ENCODE data around the gene MYO6.

DNA sequence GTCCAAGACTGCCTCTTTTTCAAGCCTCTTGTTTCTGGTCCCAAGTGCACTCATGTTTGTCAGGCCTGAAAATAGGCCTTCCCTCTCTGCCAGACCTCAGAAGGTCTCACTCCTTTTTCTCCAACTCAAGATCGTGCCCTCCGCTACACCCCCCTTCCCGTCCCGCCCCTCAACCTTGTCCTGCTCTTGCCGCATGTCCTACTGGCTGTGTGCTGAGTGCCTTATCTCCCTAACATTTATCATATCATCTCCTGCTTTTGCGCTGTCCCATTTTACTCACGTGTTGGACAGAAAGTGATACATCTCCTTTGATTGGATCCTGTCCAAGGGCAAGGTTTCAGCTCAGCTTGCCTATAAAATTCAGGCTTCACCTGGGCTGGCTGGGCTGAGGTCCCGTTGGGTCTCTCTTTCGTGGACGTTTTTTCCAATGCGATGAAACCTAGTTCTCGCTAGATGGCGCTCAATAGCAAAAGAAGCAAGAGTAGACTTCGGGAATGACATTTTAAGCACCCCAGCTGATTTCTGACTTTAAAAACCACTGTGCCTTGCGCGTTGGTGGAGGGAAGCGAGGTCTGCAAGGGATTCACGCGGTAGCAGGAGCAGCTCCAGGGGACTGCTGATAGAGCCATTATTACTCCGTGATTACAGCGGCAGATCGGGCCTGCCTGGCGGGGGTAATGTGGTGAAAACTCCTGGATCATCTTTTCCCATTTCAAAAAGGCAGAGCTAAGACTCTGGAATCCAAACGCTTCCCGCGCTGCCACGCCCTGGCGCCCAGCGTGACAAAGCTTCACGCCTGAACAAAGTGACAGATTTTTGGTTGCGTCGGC lies 185.8 kb downstream of the MYO6 start:
- TF ChIP-seq POLR2A (IDR thresholded peaks at IDR 0.05), result no peak
- TF ChIP-seq, protein P1, sequence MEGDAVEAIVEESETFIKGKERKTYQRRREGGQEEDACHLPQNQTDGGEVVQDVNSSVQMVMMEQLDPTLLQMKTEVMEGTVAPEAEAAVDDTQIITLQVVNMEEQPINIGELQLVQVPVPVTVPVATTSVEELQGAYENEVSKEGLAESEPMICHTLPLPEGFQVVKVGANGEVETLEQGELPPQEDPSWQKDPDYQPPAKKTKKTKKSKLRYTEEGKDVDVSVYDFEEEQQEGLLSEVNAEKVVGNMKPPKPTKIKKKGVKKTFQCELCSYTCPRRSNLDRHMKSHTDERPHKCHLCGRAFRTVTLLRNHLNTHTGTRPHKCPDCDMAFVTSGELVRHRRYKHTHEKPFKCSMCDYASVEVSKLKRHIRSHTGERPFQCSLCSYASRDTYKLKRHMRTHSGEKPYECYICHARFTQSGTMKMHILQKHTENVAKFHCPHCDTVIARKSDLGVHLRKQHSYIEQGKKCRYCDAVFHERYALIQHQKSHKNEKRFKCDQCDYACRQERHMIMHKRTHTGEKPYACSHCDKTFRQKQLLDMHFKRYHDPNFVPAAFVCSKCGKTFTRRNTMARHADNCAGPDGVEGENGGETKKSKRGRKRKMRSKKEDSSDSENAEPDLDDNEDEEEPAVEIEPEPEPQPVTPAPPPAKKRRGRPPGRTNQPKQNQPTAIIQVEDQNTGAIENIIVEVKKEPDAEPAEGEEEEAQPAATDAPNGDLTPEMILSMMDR (IDR thresholded peaks at IDR 0.05), result peak; percentile 47 to 73 (median 63)

Data from adrenal gland (tissue), 5 donors.